NCI-H82 treated with DMSO at 0.1 percent for 48 hours (cell line): Measurements from ENCODE around the gene ELK1.
A peak's percentile ranks its signal among the peaks of the same experiment; 100 is the strongest.

Source experiments
- DNase-seq: peaks from one replicate; lab custom pipeline; 2025; ENCODE audit not compliant: unreplicated experiment; lab: John Stamatoyannopoulos, UW

The ELK1 gene

GRCh38 chrX:47645530-47645929, 4.8 kb downstream of the ELK1 start:
- no peak for DNase-seq

DNA sequence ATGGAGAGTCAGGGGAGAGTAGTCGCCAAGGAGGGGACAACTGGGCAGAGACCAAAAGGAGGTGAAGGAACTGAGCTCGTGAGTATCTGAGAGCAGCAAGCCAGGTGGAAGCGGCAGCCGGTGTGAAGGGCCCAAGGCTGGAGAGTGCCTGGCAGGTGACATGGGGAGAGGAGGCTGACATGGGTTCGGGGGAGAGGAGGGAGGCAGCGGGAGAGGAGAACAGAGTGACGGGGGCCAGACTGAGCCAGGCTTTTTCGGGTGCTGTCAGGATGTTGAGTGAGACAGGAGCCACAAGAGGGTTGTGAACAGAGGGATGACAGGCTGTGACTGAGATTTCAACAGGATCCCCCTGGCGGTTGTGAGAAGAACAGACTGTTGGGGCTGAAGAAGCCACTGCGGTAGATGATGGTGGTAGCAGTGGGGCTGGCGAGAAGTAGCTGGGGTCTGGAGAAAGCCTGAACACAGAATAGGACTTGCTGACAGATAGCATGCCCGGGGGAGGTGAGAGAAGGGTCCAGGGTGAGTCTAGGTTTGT, 5.7 kb downstream of the ELK1 start:
- no peak for DNase-seq

DNA sequence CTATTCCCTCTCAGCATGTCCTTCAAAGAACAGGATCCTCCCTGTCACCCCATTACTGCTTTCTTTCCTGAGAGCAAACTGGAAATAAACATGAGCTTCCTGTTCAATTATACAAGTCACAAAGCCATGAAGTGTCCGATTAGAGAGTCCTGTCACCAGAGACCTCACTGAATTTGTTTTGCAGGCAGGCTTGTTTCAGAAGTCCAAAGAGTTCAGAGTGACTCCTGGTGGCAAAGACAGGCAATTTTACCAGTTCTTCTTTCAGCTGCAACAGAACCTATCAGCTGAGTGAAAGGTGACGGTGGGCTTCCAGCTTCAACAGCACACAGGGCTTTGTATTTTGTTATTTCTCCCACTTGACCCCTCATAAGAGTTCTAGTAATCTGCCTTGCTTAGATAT, 6.4 kb downstream of the ELK1 start:
- DNase-seq: no peak

GRCh38 chrX:47638816-47639215, 11.5 kb downstream of the ELK1 start:
- DNase-seq: no peak

- no peak for DNase-seq
Measured at GRCh38 chrX:47637546-47638195, 12.7 kb downstream of the ELK1 start.

DNA sequence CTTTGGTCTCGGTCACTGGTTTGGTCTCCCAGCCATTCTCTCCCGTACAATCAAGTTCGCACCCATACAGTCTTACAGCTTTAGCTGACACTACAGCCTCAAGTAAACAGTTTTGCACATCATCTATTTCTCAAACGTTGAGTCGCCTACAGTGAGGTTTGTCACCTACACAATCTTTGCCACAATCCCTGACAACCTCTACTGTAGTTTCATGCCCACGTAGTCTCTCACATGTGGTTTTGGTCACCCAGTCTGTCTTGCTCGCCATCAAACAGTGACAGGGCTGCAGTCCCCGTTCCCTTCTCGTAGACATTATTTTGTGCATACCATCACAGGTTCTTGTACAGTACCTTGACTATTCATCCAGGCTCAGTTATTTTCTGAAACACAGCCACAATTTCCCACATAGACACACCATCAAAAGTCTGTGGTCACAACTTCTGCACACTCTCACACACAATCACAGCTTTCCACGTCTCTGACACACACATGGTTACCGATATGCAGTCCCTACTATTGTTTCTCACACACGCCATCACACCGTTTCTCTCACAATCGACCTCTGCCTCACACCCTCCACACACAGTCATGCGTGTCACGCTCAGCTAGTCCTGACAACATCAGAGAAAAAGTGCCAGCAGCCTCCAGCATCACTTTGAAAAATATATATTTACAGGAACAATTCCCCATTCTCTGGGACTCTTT, 15.3 kb downstream of the ELK1 start:
- DNase-seq: no peak

- DNase-seq: no peak
Measured at GRCh38 chrX:47633689-47634590, 16.4 kb downstream of the ELK1 start.

DNA sequence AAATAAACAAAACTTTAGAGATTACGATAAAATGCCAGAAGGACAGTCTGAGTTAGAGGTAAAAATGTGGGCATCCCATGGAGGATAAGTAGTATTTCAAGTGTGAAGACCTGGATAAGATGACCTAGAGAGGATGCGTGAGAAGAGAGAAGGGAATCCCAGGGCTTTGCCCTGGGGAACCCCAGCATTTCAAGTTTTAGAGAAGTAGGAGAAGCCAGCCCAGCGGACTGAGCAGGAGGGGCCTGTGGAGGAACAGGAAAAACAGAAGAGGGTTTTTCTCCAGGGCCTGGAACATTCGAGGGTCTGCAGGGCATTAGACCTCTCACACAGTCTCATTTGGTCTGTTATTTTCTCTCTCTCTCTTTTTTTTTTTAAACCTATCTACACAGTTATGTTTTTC, 17.7 kb downstream of the ELK1 start:
- DNase-seq: no peak

DNA sequence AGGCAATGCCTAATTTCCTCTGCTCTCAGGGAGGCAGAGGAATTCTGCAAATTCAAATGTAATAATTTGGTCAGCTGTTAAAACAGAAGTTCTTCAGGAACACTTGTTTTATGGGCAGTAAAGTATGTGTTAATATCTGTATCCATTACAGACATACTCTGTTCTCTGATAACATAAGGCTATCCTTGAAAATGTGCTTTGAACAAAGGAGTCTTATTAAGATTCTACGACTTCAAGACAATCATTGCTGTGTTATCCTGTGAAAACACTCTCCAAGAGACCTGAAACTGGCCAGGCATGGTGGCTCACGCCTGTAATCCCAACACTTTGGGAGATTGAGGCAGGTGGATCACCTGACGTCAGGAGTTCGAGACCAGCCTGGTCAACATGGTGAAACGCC, 18.7 kb downstream of the ELK1 start:
- no peak for DNase-seq

- no peak for DNase-seq
Measured at GRCh38 chrX:47629419-47630200, 20.8 kb downstream of the ELK1 start, which contains the start of gene CFP. Gene CFP (minus strand): TSS chrX:47629930. CDS start chrX:47629844, 86 bp downstream.

DNA sequence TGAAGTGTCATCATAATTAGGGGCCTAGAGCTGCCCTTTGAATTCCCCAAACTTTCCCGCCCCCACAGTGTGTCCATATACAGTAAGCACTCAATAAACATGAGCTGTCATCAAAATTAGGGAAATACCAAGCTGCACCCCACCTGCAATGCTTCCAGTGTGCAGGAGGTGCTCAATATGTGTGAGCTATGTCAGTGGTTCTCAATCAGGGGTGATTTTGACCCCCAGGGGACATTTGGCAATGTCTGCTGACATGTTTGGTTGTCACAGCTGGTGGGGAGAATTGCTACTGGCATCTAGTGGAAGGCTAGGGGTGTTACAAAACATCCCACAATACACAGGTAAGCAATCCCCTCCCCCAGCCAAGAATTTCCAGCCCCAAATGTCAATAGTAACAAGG, 21.4 kb downstream of the ELK1 start:
- no peak for DNase-seq

GRCh38 chrX:47625365-47625764, 25.0 kb downstream of the ELK1 start:
- no peak for DNase-seq

- peak; percentile 75 for DNase-seq
Measured at GRCh38 chrX:47623540-47624027, 26.8 kb downstream of the ELK1 start.

DNA sequence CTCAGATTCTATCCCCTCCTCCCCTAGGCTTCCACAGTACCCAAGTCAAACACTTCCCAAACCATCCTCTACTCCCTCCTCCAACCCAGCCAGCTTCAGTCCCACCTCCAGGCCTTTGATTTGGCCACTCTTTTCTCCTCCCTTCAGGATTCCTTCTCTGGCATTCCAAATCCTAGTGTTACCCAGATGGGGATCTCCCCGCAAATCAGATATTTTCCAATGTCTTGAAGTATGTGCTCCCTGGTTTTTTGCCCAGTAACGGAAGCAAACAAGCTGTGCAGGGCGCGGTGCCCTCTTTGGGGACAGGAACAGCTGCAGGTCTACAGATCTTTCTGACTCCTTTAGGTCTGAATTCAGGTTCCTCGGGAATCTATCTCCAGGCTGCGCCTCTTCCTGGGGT, 28.5 kb downstream of the ELK1 start:
- DNase-seq: no peak

GRCh38 chrX:47620303-47620685, 30.1 kb downstream of the ELK1 start:
- no peak for DNase-seq

- peak; percentile 29 for DNase-seq
Measured at GRCh38 chrX:47619486-47620302, 30.7 kb downstream of the ELK1 start, which contains the start of gene SYN1. Gene SYN1 (minus strand): TSS chrX:47619857. CDS start chrX:47619728, 129 bp downstream.

DNA sequence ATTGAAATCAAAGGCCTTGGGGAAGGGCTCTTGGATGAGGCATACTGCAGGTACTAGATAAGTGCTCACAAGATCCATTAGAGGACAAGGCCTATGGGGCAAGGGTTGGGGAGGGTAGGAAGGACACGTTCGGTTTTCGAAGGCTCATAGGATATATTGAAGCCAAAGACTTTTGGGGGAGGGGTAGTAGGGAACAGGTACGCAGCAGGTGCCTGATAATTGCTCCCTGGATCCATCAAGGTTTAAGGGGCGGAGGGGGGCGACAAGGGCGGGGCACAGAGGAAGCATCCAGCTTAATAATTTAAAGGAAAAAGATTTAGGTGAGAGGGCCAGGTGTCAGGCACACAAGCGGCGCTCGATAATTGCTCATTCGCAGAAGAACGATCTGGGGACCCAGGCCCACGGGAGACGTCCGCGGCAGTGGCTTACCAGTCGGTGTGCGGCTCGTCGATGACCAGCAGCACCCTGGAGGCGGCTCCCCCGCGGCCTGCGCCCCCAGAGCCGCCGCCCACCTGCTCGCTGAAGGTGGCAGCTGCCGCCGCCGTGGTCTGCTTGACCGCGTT, 31.4 kb downstream of the ELK1 start:
- no peak for DNase-seq

DNA sequence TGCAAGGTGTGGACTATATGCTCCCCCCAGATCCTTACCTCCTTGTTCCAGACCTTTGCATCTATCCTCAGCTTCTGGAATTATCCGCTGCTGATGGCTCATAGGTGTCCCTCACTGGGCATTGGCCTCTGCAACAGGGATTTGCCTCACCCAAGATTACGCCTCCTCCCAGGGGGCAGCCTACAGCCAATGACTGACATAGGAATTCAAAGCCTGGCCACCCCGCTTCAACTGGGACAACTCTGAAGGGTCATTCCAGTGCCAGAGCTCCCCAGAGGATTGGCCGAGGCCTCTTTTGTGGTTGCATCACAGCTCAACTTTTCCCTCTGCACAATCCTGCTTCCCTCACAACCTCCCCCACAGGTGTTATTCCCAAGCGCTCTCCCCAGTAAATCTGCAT, 35.7 kb downstream of the ELK1 start:
- DNase-seq: no peak

- no peak for DNase-seq
Measured at GRCh38 chrX:47613082-47613481, 37.3 kb downstream of the ELK1 start.
